ENCODE data around the gene CHAT.

DNA sequence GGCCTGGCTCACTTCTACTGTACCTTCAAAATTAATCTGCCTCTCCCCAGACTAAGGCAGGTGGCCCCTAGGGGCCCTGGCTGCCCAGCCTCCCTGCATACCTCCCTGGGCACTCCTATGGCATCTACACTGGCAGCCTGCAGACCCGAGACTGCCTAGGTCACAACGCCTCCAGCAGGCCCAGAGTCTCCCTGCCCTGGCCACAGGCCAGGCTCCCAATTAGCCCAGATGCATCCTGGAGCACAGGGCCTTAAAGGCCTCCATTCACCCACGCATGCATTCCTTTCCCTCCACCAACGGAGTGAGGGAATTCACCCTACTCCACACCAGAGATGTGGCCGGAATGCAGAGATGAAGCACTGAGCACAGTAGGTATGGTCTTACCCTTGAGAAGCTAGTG lies 1.9 kb downstream of the CHAT start:
- TF ChIP-seq, protein P1, sequence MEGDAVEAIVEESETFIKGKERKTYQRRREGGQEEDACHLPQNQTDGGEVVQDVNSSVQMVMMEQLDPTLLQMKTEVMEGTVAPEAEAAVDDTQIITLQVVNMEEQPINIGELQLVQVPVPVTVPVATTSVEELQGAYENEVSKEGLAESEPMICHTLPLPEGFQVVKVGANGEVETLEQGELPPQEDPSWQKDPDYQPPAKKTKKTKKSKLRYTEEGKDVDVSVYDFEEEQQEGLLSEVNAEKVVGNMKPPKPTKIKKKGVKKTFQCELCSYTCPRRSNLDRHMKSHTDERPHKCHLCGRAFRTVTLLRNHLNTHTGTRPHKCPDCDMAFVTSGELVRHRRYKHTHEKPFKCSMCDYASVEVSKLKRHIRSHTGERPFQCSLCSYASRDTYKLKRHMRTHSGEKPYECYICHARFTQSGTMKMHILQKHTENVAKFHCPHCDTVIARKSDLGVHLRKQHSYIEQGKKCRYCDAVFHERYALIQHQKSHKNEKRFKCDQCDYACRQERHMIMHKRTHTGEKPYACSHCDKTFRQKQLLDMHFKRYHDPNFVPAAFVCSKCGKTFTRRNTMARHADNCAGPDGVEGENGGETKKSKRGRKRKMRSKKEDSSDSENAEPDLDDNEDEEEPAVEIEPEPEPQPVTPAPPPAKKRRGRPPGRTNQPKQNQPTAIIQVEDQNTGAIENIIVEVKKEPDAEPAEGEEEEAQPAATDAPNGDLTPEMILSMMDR (conservative IDR thresholded peaks at IDR 0.05; ENCODE audit: low read length) = no peak
- no peak for TF ChIP-seq EZH2phosphoT487 (IDR thresholded peaks at IDR 0.05; ENCODE audit: borderline replicate concordance, low read depth, low read length)

Data from OCI-LY7 (cell line).